Measurements from ENCODE around the gene CYGB.
A peak's percentile ranks its signal among the peaks of the same experiment; 100 is the strongest.

DNA sequence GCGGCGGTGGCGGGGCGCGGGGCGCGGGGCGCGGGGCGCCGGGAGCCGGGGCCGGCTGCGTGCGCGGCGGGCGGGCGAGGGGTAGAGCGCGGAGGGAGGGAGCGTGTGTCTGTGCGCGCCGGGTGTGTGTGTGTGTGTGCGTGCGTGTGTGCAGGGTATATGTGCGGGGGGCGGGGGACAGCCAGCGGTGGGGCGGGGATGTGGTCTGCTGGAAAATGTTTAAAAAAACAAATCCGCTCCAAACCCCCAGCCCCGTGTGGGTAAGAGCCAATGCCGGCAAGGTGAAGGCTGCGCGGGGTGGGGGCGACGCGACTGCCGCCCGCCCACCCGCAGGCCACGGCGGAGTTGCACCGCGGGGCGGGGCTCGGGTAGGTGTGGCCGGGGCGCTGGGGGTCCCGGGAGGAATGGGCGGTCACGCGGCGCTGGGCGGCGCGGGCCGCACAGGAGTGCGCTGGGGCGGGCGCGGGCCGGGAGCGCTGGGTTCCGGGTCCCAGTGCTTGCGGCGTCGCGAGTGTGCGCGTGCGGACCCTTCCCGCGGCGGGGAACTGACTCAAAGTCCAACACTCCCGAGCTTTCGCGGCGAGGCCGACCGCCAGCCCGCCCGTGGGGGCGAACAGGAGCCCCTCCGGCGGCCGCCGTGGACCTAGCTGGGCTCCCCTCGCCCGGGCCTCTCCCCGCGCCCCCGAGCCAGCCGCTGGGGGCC, at the start of gene CYGB:
- TF ChIP-seq POLR2A (IDR thresholded peaks at IDR 0.05): peak in 2 of 4 donors; percentile 24 to 54
- TF ChIP-seq, protein P1, sequence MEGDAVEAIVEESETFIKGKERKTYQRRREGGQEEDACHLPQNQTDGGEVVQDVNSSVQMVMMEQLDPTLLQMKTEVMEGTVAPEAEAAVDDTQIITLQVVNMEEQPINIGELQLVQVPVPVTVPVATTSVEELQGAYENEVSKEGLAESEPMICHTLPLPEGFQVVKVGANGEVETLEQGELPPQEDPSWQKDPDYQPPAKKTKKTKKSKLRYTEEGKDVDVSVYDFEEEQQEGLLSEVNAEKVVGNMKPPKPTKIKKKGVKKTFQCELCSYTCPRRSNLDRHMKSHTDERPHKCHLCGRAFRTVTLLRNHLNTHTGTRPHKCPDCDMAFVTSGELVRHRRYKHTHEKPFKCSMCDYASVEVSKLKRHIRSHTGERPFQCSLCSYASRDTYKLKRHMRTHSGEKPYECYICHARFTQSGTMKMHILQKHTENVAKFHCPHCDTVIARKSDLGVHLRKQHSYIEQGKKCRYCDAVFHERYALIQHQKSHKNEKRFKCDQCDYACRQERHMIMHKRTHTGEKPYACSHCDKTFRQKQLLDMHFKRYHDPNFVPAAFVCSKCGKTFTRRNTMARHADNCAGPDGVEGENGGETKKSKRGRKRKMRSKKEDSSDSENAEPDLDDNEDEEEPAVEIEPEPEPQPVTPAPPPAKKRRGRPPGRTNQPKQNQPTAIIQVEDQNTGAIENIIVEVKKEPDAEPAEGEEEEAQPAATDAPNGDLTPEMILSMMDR (IDR thresholded peaks at IDR 0.05): no peak

Data from esophagus squamous epithelium (tissue), 4 donors.